Right atrium auricular region (tissue), 2 donors: ENCODE measurements around the gene DTYMK. TPM values are rescaled to one million over a fixed set of nuclear protein-coding genes. Genes with fewer than 3 reads are reported as not detected.

ENCODE experiments used
- DNase-seq: peaks from one replicate; pipeline ENCODE4 v3.0.0-alpha.2; 2019; ENCODE audit warnings: low spot score
- H3K27ac ChIP-seq, 2 donors: fragments of 200-600 bp; sonication (generic); 1 replicate in 1 of 2; 2 replicates in 1 of 2; pipeline ENCODE4 v1.5.1; 2016 to 2019
- H3K27me3 ChIP-seq, 2 donors: fragments of 200-600 bp; sonication (generic); one replicate each; pipeline versions ENCODE4 v1.5.1 to v1.6.0; 2017 to 2019
- H3K36me3 ChIP-seq: fragments of 200-600 bp; sonication (generic); one replicate; pipeline ENCODE4 v1.5.1; 2016
- H3K4me1 ChIP-seq, 2 donors: fragments of 200-600 bp; sonication (generic); one replicate each; pipeline versions ENCODE4 v1.5.1 to v1.6.0; 2017 to 2019
- H3K4me3 ChIP-seq, 2 donors: fragments of 200-600 bp; sonication (generic); 1 replicate in 1 of 2; 2 replicates in 1 of 2; pipeline ENCODE4 v1.5.1; 2017 to 2019; ENCODE audit warnings: mild to moderate bottlenecking in 1 of 2, moderate library complexity in 1 of 2
- H3K9me3 ChIP-seq, 2 donors: fragments of 200-600 bp; sonication (generic); one replicate each; pipeline ENCODE4 v1.5.1; 2019
- total RNA-seq, 2 donors: library from RNA; depleted of rRNA; stranded (reverse); fragments of >200 nt; gene quantifications; one replicate each; pipeline ENCODE4 v1.1.0, GENCODE V29; 2016
- TF ChIP-seq, protein P1 (sequence below), 2 donors: fragments of 200-600 bp; sonication (generic); IDR thresholded peaks; one replicate each; pipeline ENCODE4 v1.5.1; 2019; ENCODE audit warnings: antibody characterized with exemption in 2 of 2

The DTYMK gene, protein sequence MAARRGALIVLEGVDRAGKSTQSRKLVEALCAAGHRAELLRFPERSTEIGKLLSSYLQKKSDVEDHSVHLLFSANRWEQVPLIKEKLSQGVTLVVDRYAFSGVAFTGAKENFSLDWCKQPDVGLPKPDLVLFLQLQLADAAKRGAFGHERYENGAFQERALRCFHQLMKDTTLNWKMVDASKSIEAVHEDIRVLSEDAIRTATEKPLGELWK
- 1 to 10 TPM; 6.4 to 6.6 TPM for total RNA-seq

DNA sequence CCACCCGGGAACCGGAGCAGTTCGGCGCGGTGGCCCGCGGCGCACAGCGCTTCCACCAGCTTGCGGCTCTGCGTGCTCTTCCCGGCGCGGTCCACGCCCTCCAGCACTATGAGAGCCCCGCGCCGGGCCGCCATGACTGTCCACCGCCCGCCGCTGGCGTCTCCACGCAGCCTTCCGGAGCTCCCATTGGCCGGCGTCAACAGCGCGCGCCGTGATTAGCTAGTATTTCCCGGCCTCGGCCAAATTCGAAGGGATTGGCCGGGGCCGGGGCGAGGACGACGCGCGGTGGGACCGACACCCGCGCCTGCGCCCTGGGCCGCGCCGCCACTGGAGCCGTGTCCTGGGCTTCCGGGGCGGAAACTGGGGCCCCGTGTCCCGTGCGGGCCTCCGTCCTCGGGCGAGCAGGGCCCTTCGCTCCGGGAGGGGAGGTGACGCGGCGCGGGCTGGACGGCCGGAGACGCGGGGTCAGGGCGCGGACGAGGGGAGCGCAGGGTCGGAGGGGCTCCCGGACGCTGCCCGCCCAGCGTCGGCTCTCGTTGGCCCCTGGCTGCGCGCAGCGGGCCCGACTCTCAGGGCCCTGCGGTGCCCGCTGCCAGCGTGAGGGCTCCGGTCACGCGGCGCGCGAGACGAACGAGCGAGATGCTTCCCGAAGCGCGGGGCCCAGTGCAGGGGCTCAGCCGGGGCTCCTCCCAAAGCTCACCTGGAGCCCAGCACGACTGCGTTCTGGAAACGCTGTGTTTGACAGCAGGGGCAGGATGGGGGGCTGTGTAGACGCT, at the start of gene DTYMK:
DTYMK (minus strand) TSS at position 166 of the 776 bp plus-strand sequence; CDS start at position 134, 32 bp downstream.
- H3K36me3 ChIP-seq = peaks cover 22% of the 10 kb centered on the region
- TF ChIP-seq, protein P1, sequence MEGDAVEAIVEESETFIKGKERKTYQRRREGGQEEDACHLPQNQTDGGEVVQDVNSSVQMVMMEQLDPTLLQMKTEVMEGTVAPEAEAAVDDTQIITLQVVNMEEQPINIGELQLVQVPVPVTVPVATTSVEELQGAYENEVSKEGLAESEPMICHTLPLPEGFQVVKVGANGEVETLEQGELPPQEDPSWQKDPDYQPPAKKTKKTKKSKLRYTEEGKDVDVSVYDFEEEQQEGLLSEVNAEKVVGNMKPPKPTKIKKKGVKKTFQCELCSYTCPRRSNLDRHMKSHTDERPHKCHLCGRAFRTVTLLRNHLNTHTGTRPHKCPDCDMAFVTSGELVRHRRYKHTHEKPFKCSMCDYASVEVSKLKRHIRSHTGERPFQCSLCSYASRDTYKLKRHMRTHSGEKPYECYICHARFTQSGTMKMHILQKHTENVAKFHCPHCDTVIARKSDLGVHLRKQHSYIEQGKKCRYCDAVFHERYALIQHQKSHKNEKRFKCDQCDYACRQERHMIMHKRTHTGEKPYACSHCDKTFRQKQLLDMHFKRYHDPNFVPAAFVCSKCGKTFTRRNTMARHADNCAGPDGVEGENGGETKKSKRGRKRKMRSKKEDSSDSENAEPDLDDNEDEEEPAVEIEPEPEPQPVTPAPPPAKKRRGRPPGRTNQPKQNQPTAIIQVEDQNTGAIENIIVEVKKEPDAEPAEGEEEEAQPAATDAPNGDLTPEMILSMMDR (IDR thresholded peaks at IDR 0.05) = peak in 1 of 2 donors; percentile 9

DNA sequence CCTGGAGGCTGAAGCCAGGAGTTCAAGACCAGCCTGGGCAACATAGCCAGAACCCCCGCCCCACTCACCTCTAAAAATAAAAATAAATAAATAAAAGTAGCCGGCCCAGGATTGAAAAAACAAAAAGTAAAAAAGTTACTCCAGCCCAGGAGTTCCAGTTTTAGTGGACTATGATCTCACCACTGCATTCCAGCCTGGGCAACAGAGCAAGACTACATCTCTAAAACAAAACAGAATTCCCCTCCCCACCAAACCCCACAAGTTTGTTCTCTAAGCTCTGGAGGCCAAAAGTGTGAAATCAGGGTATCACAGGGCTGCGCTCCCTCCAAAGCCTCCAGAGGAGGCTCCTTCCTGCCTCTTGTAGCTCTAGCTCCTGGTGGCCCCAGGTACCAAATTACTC, 49.5 kb upstream of the DTYMK start:
- no peak overlapping the region for H3K27ac ChIP-seq
- H3K4me3 ChIP-seq = no peak overlapping the region
- H3K9me3 ChIP-seq = no peaks in the 10 kb centered on the region
- TF ChIP-seq, protein P1 (IDR thresholded peaks at IDR 0.05) = no peak
- no peaks in the 10 kb centered on the region for H3K27me3 ChIP-seq
- H3K36me3 ChIP-seq = no peaks in the 10 kb centered on the region
- peaks cover 0 to 13% of the 10 kb centered on the region in 2 donors for H3K4me1 ChIP-seq
- DNase-seq = no peak

More for the DNA sequence above, at the start of gene DTYMK:
- DNase-seq = peak; percentile 96
- Histone ChIP-seq H3K4me3 (peak within 1 kb of the TSS; percentile 95 to 96), H3K9me3 (no peaks in the 10 kb centered on the region), H3K27ac (peak within 1 kb of the TSS; percentile 89 to 97), H3K27me3 (no peaks in the 10 kb centered on the region), H3K4me1 (peaks cover 0 to 28% of the 10 kb centered on the region in 2 donors)

DNA sequence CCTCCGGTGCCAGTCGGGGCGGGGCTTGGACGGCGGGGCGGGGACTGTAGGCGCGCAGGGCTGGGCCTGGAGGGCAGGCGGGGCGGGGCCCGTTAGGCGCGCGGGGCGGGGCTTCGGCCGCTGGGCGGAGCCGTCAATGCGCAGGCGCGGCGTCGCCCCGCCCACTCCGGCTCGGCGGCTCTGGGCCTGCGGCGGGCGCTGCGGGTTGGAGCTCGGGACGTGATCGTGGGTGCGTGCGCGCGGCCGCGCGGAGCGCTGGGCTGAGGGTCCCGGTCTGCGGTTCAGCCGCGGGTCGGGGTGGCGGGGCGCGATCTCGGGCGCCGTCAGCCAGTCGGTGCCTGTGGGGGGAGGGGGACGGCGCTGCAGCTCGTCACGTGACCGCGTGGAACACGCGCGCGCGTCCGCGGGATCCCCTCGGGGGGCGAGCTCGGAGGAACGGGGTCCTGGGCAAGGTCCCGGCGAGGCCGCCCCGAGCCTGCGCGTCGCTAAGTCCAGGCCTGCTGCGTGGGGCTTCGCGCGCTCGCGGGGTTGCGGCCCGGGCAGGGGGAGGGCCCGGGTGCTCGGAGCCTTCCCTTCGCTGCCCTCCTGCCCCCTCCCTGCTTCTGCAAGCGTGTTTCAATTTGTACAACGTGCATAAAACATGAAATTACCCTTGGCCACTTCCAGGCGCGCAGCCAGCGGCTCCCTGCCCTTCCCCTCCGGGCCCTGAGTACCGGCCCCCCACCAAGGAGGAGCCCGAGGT, 48.0 kb upstream of the DTYMK start, which contains the start of gene D2HGDH:
D2HGDH (plus strand) TSS at position 164 of the 742 bp plus-strand sequence. CDS start 595 bp downstream, outside the sequence.
- Histone ChIP-seq H3K36me3 (no peaks in the 10 kb centered on the region), H3K27ac (peak within 1 kb of the TSS; percentile 86 to 91), H3K4me1 (peaks cover 0 to 13% of the 10 kb centered on the region in 2 donors), H3K4me3 (peak within 1 kb of the TSS; percentile 71 to 97), H3K27me3 (no peaks in the 10 kb centered on the region), H3K9me3 (no peaks in the 10 kb centered on the region)
- peak; percentile 91 for DNase-seq
- TF ChIP-seq, protein P1 (IDR thresholded peaks at IDR 0.05) = no peak

DNA sequence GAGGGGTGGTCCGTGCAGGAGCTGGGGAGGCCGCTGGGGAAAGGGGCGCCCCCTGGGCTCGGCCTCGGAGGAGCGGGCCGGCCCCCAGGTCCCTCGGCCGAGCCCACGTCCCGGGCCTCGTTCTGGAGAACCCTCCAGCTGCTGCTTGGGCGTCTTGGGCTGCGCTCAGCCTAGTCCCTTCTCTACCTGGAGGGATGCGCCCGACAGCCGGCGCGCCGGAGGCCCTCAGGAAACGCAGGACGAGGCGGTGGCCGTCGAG, 47.5 kb upstream of the DTYMK start:
- no peak for DNase-seq
- H3K4me3 ChIP-seq = peak overlapping the region; percentile 21 to 97
- no peaks in the 10 kb centered on the region for H3K36me3 ChIP-seq
- H3K27me3 ChIP-seq = no peaks in the 10 kb centered on the region
- TF ChIP-seq, protein P1 (IDR thresholded peaks at IDR 0.05) = no peak
- H3K27ac ChIP-seq = peak overlapping the region; percentile 74 to 86
- H3K4me1 ChIP-seq = peaks cover 0 to 13% of the 10 kb centered on the region in 2 donors
- H3K9me3 ChIP-seq = no peaks in the 10 kb centered on the region

DNA sequence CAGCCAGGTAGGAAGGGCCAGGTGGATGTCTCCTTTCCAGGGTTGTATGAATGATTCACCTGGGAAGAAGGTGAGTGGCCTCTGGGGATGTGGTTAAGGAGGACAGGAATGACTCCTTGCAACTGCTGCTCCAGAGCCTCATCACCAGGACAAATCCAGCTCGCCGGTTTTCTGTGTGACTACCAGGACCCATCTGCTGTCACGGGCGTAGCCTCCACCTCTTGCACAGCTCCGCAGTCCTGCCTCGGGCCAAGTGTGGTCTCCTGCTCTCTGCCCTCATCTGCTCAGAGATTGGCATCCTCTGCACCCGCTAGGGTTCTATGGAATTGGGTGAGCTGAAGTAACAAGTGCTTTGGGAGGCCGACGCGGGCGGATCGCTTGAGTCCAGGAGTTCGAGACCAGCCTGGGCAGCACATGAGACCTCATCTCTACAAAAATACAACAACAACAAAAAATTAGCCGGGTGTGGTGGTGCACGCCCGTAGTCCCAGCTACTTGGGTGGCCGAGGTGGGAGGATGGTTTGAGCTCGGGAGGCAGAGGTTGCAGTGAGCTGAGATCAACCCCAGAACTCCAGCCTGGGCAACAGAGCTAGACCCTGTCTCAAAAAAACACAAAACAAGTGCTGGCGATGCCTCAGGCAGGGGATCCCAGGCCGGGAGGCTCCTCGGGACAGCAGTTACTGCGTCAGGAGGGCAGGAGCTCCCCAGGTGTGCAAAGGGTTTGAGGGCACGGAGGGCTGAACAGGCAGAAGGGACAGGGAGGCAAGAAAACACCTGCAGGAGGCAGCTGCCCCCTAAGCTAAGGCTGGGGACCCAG, 47.0 kb upstream of the DTYMK start:
- H3K27me3 ChIP-seq = no peaks in the 10 kb centered on the region
- no peak for DNase-seq
- peak overlapping the region; percentile 74 to 86 for H3K27ac ChIP-seq
- peaks cover 0 to 13% of the 10 kb centered on the region in 2 donors for H3K4me1 ChIP-seq
- H3K4me3 ChIP-seq = peak overlapping the region; percentile 21 to 97
- no peaks in the 10 kb centered on the region for H3K9me3 ChIP-seq
- H3K36me3 ChIP-seq = no peaks in the 10 kb centered on the region
- TF ChIP-seq, protein P1 (IDR thresholded peaks at IDR 0.05) = no peak
